Endodermal cell (in vitro differentiated cells): Measurements from ENCODE around the gene BHLHE40. TPM values are rescaled to one million over a fixed set of nuclear protein-coding genes. Genes with fewer than 3 reads are reported as not detected.
"Not testable (repeated sequence)": the region's sequence is repeated elsewhere in the genome, so short reads cannot be mapped to it uniquely, and the experiment has no call there.

Experiments used
- DNase-seq: peaks from one replicate; pipeline ENCODE4 v3.0.0-alpha.2; 2017
- H3K27ac ChIP-seq: 2 replicates; pipeline ENCODE4 v1.5.1; 2013; ENCODE audit warnings: mild to moderate bottlenecking, low read depth, low read length, moderate library complexity
- H3K27me3 ChIP-seq: 2 replicates; pipeline ENCODE4 v1.6.1; 2013; ENCODE audit warnings: mild to moderate bottlenecking, low read length, moderate library complexity; ENCODE audit not compliant: insufficient read depth, control insufficient read depth, poor library complexity, severe bottlenecking
- H3K36me3 ChIP-seq: 2 replicates; pipeline ENCODE4 v1.7.0; 2013; ENCODE audit warnings: mild to moderate bottlenecking, low read length, moderate library complexity; ENCODE audit not compliant: control insufficient read depth, insufficient read depth
- H3K4me1 ChIP-seq: one replicate; pipeline ENCODE4 v1.7.0; 2013; ENCODE audit warnings: low read length; ENCODE audit not compliant: control insufficient read depth, insufficient read depth
- H3K4me3 ChIP-seq: 2 replicates; pipeline ENCODE4 v1.5.1; 2013; ENCODE audit warnings: mild to moderate bottlenecking, low read length, moderate library complexity
- H3K9ac ChIP-seq: 2 replicates; pipeline ENCODE4 v1.6.1; 2013; ENCODE audit warnings: mild to moderate bottlenecking, low read length, moderate library complexity; ENCODE audit not compliant: poor library complexity, severe bottlenecking; ENCODE audit errors: extremely low read depth
- H3K9me3 ChIP-seq: 2 replicates; pipeline ENCODE4 v1.6.1; 2013; ENCODE audit warnings: mild to moderate bottlenecking, low read length, moderate library complexity; ENCODE audit not compliant: control insufficient read depth
- H3K27ac Mint-ChIP-seq: 2 replicates; pipeline ENCODE4 v1.8.0; 2020; ENCODE audit warnings: mixed read lengths
- H3K27me3 Mint-ChIP-seq: 2 replicates; pipeline ENCODE4 v1.8.0; 2021; ENCODE audit warnings: mild to moderate bottlenecking, mixed read lengths; ENCODE audit not compliant: insufficient read depth
- H3K36me3 Mint-ChIP-seq: 2 replicates; pipeline ENCODE4 v1.8.0; 2020; ENCODE audit warnings: low read depth, mixed read lengths
- H3K4me1 Mint-ChIP-seq: 2 replicates; pipeline ENCODE4 v1.8.0; 2020; ENCODE audit warnings: mixed read lengths
- H3K4me3 Mint-ChIP-seq: 2 replicates; pipeline ENCODE4 v1.8.0; 2020; ENCODE audit warnings: mild to moderate bottlenecking, moderate library complexity, mixed read lengths
- H3K9me3 Mint-ChIP-seq: 2 replicates; pipeline ENCODE4 v1.8.0; 2020; ENCODE audit warnings: mild to moderate bottlenecking, mixed read lengths
- WGBS, 2 experiments: methylation state at CpG; one replicate each; pipeline versions ENCODE4 v1.1.5 to v1.1.7; 2013; ENCODE audit warnings: missing lambda C conversion rate in 2 of 2, mixed read lengths in 1 of 2; ENCODE audit not compliant: insufficient coverage in 1 of 2, insufficient read length in 1 of 2; 5-methylcytosine and 5-hydroxymethylcytosine counted together
- total RNA-seq, 2 donors: library from RNA; stranded (reverse); fragmentation: NEBNext Ultra II Directional in 1 of 2; extraction: Animal tissue kit (Norgen Biotek cat#: 25700) in 1 of 2; gene quantifications; 2 replicates in 1 of 2; 3 replicates in 1 of 2; pipeline ENCODE4 v1.2.1, GENCODE V29; 2021
- TF ChIP-seq, protein P1 (sequence below): fragments of 200-600 bp; sonication (generic); conservative IDR thresholded peaks from 2 replicates; pipeline ENCODE4 v1.5.0; 2021; ENCODE audit warnings: antibody characterized with exemption, mild to moderate bottlenecking

BHLHE40 gene
- total RNA-seq, 2 donors from 2014 or later, result 2.6 to 2.9 TPM

DNA sequence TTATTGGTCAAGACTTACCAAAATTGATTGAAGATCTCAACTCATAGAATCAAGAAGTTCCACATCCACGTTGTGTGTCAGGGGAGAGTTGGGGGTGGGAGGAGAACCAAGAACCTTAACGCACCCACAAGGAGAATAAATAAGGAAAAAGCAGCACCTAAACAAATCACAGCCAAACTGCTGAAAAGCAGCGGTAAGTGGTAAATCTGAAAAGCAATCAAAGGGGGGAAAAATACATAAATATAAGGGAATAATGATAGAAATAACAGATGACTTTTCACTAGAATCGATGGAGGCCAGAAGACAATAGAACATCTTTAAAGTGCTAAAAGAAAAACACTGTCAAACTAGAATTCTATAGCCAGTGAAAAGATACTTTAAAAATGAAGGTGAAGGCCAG, 20.1 kb upstream of the BHLHE40 start:
- Histone ChIP-seq H3K4me3 (no peak overlapping the region), H3K27ac (no peak overlapping the region), H3K4me1 (no peaks in the 10 kb centered on the region), H3K36me3 (no peaks in the 10 kb centered on the region), H3K27me3 (no peaks in the 10 kb centered on the region), H3K9me3 (peaks cover 6% of the 10 kb centered on the region), H3K9ac (no peak overlapping the region)
- H3K9me3 Mint-ChIP-seq, result peaks cover 10% of the 10 kb centered on the region
- TF ChIP-seq, protein P1, sequence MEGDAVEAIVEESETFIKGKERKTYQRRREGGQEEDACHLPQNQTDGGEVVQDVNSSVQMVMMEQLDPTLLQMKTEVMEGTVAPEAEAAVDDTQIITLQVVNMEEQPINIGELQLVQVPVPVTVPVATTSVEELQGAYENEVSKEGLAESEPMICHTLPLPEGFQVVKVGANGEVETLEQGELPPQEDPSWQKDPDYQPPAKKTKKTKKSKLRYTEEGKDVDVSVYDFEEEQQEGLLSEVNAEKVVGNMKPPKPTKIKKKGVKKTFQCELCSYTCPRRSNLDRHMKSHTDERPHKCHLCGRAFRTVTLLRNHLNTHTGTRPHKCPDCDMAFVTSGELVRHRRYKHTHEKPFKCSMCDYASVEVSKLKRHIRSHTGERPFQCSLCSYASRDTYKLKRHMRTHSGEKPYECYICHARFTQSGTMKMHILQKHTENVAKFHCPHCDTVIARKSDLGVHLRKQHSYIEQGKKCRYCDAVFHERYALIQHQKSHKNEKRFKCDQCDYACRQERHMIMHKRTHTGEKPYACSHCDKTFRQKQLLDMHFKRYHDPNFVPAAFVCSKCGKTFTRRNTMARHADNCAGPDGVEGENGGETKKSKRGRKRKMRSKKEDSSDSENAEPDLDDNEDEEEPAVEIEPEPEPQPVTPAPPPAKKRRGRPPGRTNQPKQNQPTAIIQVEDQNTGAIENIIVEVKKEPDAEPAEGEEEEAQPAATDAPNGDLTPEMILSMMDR, result no peak
- DNase-seq, result no peak
- no peaks in the 10 kb centered on the region for H3K27me3 Mint-ChIP-seq
- no peak overlapping the region for H3K27ac Mint-ChIP-seq
- H3K4me1 Mint-ChIP-seq, result peaks cover 12% of the 10 kb centered on the region
- WGBS, 2 experiments, result 92 to 93% methylated on average over 3 to 4 of the region's 4 CpGs
- no peak overlapping the region for H3K4me3 Mint-ChIP-seq
- H3K36me3 Mint-ChIP-seq, result no peaks in the 10 kb centered on the region

DNA sequence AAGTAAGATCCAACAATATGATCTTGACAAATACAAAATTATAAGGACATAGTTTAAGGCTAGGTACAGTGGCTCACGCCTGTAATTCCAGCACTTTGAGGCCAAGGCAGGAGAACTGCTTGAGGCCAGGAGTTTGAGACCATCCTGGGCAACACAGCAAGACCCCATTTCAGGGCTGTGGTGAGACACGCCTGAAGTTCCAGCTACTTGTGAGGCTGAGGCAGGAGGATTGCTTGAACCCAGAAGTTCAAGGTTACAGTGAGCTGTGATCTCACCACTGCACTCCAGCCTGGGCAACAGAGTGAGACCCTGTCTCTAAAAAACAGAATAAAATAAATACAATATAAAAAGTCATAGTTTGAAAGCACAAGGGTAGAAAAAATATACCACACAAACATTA, 17.4 kb upstream of the BHLHE40 start:
- H3K9ac ChIP-seq, H3K9me3 ChIP-seq, H3K27ac ChIP-seq, H3K36me3 Mint-ChIP-seq, H3K27me3 ChIP-seq, H3K27ac Mint-ChIP-seq, H3K4me3 ChIP-seq, H3K36me3 ChIP-seq, H3K4me3 Mint-ChIP-seq, H3K4me1 ChIP-seq, DNase-seq, H3K27me3 Mint-ChIP-seq: not testable (repeated sequence)
- peaks cover 24% of the 10 kb centered on the region for H3K9me3 Mint-ChIP-seq
- H3K4me1 Mint-ChIP-seq, result peaks cover 12% of the 10 kb centered on the region
- 93 to 96% methylated on average over 1 to 2 of the region's 2 CpGs for WGBS, 2 experiments

DNA sequence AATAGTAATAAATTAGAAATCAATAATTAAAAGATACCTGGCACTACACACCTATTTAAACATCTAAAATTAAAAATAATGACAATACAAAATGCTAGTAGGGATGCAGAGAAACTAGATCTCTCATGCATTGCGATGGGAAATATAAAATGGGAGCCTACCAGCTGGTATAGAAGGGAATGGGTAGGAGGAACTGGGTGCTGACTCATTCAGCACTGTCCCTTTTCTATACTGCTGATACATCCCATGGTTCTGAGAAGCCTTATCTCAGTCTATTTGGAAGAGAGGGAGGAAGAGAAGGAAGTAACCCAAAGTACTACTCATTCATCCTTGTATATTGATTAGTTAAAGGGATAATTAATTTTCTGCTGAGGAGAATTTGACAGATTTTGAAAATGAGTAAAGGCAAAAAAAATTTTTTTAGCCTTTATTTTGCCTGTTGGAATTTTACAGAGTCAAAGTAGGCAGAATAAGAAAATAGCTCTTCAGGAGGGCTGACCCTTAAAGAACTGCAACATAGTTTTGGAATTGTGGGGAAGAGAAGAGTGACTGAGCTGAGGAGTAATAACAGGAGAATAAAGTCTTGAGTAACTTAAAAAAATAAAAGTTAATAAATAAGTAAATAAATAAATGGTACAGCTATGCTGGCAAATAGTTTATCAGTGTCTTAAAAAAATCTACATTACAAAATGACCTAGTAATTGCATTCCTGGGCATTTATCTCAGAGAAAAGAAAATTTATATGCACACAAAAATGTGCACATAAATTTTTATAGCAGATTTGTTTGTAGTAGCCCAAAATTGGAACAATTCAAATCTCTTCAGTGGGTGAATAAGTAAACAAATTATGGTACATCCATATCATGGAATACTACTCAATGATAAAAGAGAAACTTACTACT, 15.3 kb upstream of the BHLHE40 start:
- Histone ChIP-seq H3K9me3 (peaks cover 4% of the 10 kb centered on the region), H3K27me3 (no peaks in the 10 kb centered on the region), H3K4me1 (no peaks in the 10 kb centered on the region), H3K27ac (no peak overlapping the region), H3K36me3 (no peaks in the 10 kb centered on the region), H3K9ac (no peak overlapping the region), H3K4me3 (no peak overlapping the region)
- 94% methylated on average over 1 of the region's 1 CpG; no CpG with 5 or more reads in 1 of the 2 experiments for WGBS, 2 experiments
- H3K4me3 Mint-ChIP-seq, result no peak overlapping the region
- no peak overlapping the region for H3K27ac Mint-ChIP-seq
- H3K9me3 Mint-ChIP-seq, result peaks cover 24% of the 10 kb centered on the region
- TF ChIP-seq, protein P1, result no peak
- no peak for DNase-seq
- H3K36me3 Mint-ChIP-seq, result no peaks in the 10 kb centered on the region
- H3K4me1 Mint-ChIP-seq, result no peaks in the 10 kb centered on the region
- peaks cover 13% of the 10 kb centered on the region for H3K27me3 Mint-ChIP-seq

DNA sequence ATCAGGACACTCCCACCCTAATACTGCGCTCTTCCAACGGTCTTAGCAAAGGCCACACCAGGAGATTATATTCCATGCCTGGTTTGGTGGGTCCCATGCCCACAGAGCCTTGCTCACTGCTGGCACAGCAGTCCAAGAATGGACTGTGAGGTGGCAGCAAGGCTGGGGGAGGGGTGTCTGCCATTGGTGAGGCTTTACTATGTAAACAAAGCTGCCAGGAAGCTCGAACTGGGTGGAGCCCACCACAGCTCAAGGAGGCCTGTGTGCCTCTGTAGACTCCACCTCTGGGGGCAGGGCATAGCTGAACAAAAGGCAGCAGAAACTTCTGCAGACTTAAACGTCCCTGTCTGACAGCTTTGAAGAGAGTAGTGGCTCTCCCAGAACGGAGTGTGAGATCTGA, 13.2 kb upstream of the BHLHE40 start:
- WGBS, 2 experiments, result 63 to 78% methylated on average over 1 to 5 of the region's 5 CpGs
- H3K27ac ChIP-seq, H3K27ac Mint-ChIP-seq, H3K4me3 ChIP-seq, DNase-seq, H3K4me3 Mint-ChIP-seq, H3K36me3 ChIP-seq, H3K9ac ChIP-seq, H3K27me3 ChIP-seq, H3K4me1 ChIP-seq, H3K4me1 Mint-ChIP-seq, H3K36me3 Mint-ChIP-seq, H3K9me3 ChIP-seq: not testable (repeated sequence)
- Mint-ChIP-seq H3K9me3 (peaks cover 17% of the 10 kb centered on the region), H3K27me3 (peaks cover 14% of the 10 kb centered on the region)

DNA sequence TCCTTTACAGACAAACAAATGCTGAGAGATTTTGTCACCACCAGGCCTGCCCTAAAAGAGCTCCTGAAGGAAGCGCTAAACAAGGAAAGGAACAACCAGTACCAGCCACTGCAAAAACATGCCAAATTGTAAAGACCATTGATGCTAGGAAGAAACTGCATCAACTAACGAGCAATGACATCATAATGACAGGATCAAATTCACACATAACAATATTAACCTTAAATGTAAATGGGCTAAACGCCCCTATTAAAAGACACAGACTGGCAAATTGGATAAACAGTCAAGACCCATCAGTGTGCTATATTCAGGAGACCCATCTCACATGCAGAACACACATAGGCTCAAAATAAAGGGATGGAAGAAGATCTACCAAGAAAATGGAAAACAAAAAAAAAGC, 11.6 kb upstream of the BHLHE40 start:
- H3K9me3 ChIP-seq, H3K9ac ChIP-seq, H3K36me3 Mint-ChIP-seq, H3K4me3 ChIP-seq, H3K4me3 Mint-ChIP-seq, H3K27me3 ChIP-seq, DNase-seq, H3K4me1 Mint-ChIP-seq, H3K36me3 ChIP-seq, H3K27ac Mint-ChIP-seq, H3K27ac ChIP-seq, H3K4me1 ChIP-seq: not testable (repeated sequence)
- peaks cover 14% of the 10 kb centered on the region for H3K27me3 Mint-ChIP-seq
- 97 to 100% methylated on average over 1 to 3 of the region's 3 CpGs for WGBS, 2 experiments
- H3K9me3 Mint-ChIP-seq, result peaks cover 17% of the 10 kb centered on the region
